Heart right ventricle (tissue), 16 donors: ENCODE results near the gene CD209. TPM values are rescaled to one million over a fixed set of nuclear protein-coding genes. Genes with fewer than 3 reads are reported as not detected.

Source experiments
- ATAC-seq, 8 donors: fragments of 200-7000 bp; cut with Tn5 transposase; one replicate each; pipeline ENCODE4 v1.9.1; 2020; ENCODE audit warnings: mild to moderate bottlenecking in 8 of 8, moderate library complexity in 8 of 8, moderate number of reproducible peaks in 1 of 8
- DNase-seq, 2 donors: peaks; one replicate each; pipeline ENCODE4 v3.0.0-alpha.2; 2020
- H3K27ac ChIP-seq, 10 donors: fragments of 200-600 bp; sonication (generic) in 2 of 10; one replicate each; pipeline versions ENCODE4 v1.5.0 to v1.8.0; 2020 to 2022; ENCODE audit warnings: mild to moderate bottlenecking in 3 of 10
- H3K27me3 ChIP-seq, 7 donors: fragments of 200-600 bp; one replicate each; pipeline ENCODE4 v1.8.0; 2021 to 2022; ENCODE audit warnings: mild to moderate bottlenecking in 2 of 7
- H3K36me3 ChIP-seq, 9 donors: fragments of 200-600 bp; sonication (generic) in 1 of 9; one replicate each; pipeline versions ENCODE4 v1.5.0 to v1.8.0; 2020 to 2022; ENCODE audit warnings: mild to moderate bottlenecking in 2 of 9
- H3K4me1 ChIP-seq, 9 donors: fragments of 200-600 bp; sonication (generic) in 1 of 9; one replicate each; pipeline versions ENCODE4 v1.5.0 to v1.8.0; 2020 to 2022; ENCODE audit warnings: mild to moderate bottlenecking in 4 of 9
- H3K4me3 ChIP-seq, 10 donors: fragments of 200-600 bp; sonication (generic) in 2 of 10; one replicate each; pipeline versions ENCODE4 v1.5.0 to v1.8.0; 2020 to 2022; ENCODE audit warnings: mild to moderate bottlenecking in 7 of 10, moderate library complexity in 2 of 10
- H3K9me3 ChIP-seq, 11 donors: fragments of 200-600 bp in 10 of 11; sonication (generic) in 2 of 11; one replicate each; pipeline versions ENCODE4 v1.5.0 to v1.8.0; 2013 to 2022; ENCODE audit warnings: mild to moderate bottlenecking in 2 of 11, control low read depth in 1 of 11, moderate library complexity in 1 of 11
- CTCF ChIP-seq, 9 donors: fragments of 200-600 bp; sonication (generic) in 2 of 9; IDR thresholded peaks; one replicate each; pipeline versions ENCODE4 v1.5.0 to v1.8.0; 2021 to 2022; ENCODE audit warnings: antibody characterized with exemption in 9 of 9, mild to moderate bottlenecking in 5 of 9, moderate library complexity in 1 of 9
- WGBS, 2 donors: extraction: QIAGEN DNeasy Blood & Tissue Kit; methylation state at CpG; one replicate each; pipeline ENCODE4 v1.1.7; 2013; ENCODE audit warnings: inconsistent platforms in 1 of 2; 5-methylcytosine and 5-hydroxymethylcytosine counted together
- intact Hi-C, 10 donors: fragments of 100-400 bp; cut with DNase I; formaldehyde crosslinking; loops; one replicate each; pipeline versions ENCODE4 v1.11.1 to v1.14.2; 2022
- polyA plus RNA-seq, 2 donors: library from polyadenylated mRNA; stranded (reverse); fragments of 200-250 nt; gene quantifications; one replicate each; pipeline ENCODE4 v1.2.3, GENCODE V29; 2013
- total RNA-seq, 10 donors: library from RNA; stranded (reverse); fragmentation: NEBNext Ultra II Directional in 3 of 10; extraction: Animal tissue kit (Norgen Biotek cat#: 25700) in 3 of 10; gene quantifications; one replicate each; pipeline versions ENCODE4 v1.2.1 to v1.2.4, GENCODE V29; 2021 to 2023
- donor health status: Arrhythmogenic right ventricular cardiomyopathy.
- donor health status: ischemic (EF 13 %, LVEDD 7.1; RV severe dilation, severe dysfunction).
- donor health status: healthy with polysubstance abuse.
- donor health status: DM: no; HTN: yes; CAD: no.
- donor health status: DM: no; HTN: no; CAD: no.
- donor health status: ischemic (EF 25% LVEDD 6.9; RV normal size, moderate dysfunction).
- donor health status: ischemic (EF 25% LVEDD 5.7; RV mildly dilated, moderate dysfunction).
- donor health status: healthy.
- donor health status: DM: yes; HTN: yes; CAD: no.
- donor health status: Ischemic cardiomyopathy.
- donor health status: ischemic (EF 35%, LVEDD 5.7; RV mildly dilated, moderate dysfunction).
- donor health status: nonischemic (EF 11% LVEDD 7.7; RV severe dilation, severe dysfunction).
- donor health status: DM: yes; HTN: yes; CAD: no.
- donor health status: PGD.
- donor health status: ischemic (EF 29% LVEDD 5.4; RV normal size, mild dysfunction).
- donor health status: nonischemic (EF 23%, LVEDD 6.1; RV moderate dilation, normal function).

Gene CD209
- total and polyA plus RNA-seq, 12 donors: 0.54 to 29.6 (median 3.8) TPM

DNA sequence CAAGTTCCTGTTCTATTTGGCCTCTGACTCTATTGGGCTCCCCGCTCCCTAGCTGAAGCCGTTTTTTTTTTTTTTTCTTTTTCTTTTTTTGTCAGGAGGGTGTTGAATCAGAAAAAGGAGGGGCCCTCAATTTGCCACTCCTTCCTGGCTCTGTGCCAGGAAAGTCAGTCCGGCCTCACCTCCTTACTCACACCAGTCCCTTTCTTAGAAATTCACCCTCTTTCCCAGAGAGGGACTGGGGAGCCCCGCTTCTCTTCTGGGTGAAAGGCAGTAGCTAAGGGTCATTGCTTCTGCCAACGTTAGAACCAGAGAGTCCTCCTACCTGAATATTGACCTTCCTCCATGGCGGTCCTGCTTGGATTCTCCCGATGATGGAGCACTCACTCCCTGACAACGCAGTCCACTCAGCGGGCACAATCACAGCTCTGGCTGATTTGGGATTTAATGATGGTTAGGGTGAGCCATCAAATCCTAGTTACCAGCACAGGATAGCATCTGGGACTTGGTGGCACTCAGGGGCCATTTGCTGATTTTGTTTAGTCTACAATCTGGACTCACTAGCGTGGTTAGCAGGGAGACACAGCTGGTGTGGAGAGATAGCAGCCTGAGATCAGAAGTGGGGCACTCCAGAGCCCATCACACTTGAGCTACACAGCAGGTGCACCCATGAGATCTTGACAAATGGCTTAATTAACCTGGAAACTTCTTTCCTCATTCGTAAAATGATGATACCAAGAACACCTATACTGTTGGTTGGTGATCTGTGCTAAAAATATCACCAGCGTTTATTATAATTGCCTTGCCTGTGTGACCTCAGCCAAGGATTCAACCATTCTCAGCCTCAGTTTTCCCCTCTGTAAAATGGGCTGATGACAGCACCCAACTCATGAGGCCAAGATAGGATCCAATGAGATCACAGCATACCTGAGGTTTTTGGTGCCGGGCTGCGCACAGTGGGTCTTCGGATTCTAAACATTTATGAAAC lies 47.6 kb downstream of the CD209 start:
- peaks cover 0 to 8% (median 0%) of the 10 kb centered on the region in 9 donors for H3K4me1 ChIP-seq
- WGBS, 2 donors: 54 to 61% methylated on average over 15 of the region's 15 CpGs
- no peak for ATAC-seq
- intact Hi-C loops: loop anchor here in 1 of 10 donors (10.0 kb wide), 1 partner anchor 95 kb away; no protein-coding TSS in a partner anchor
- TF ChIP-seq CTCF (IDR thresholded peaks at IDR 0.05): no peak
- H3K27ac ChIP-seq: no peak overlapping the region
- no peak overlapping the region for H3K4me3 ChIP-seq
- no peak for DNase-seq
- H3K27me3 ChIP-seq: peaks cover 4 to 87% (median 50%) of the 10 kb centered on the region in 7 donors
- H3K36me3 ChIP-seq: no peaks in the 10 kb centered on the region
- no peaks in the 10 kb centered on the region for H3K9me3 ChIP-seq

DNA sequence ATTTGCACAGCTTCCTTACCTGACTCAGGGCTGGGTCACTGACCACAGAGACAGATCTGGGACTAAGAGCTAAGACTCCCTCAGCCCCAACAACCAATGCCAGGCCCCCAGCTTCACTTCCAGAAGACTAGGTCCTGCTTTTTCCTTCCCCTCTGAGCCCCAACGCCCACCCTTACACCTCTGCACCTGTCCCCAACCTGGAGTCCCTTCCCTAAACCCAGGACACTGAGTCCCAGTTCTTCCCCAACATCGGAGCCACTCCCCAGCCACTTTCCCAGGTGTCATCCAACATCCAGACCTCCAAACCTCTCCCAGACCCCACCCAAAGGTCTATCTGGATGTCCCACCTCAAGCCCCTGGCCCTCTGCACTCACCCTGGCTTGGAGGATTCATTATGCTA lies 48.3 kb downstream of the CD209 start:
- H3K27me3 ChIP-seq: peaks cover 4 to 80% (median 50%) of the 10 kb centered on the region in 7 donors
- no peak for TF ChIP-seq CTCF (IDR thresholded peaks at IDR 0.05)
- H3K36me3 ChIP-seq: no peaks in the 10 kb centered on the region
- no peak for DNase-seq
- H3K27ac ChIP-seq: no peak overlapping the region
- no peak overlapping the region for H3K4me3 ChIP-seq
- no peak for ATAC-seq
- no peaks in the 10 kb centered on the region for H3K9me3 ChIP-seq
- intact Hi-C loops: loop anchor here in 1 of 10 donors (10.0 kb wide), 1 partner anchor 96 kb away; no protein-coding TSS in a partner anchor
- H3K4me1 ChIP-seq: peaks cover 0 to 5% (median 0%) of the 10 kb centered on the region in 9 donors
- 35 to 46% methylated on average over 2 of the region's 2 CpGs for WGBS, 2 donors

GRCh38 chr19:7698583-7698982 lies 48.8 kb downstream of the CD209 start:
- WGBS, 2 donors: 16 to 22% methylated on average over 11 of the region's 11 CpGs
- no peak for DNase-seq
- H3K4me1 ChIP-seq: peaks cover 0 to 5% (median 0%) of the 10 kb centered on the region in 9 donors
- TF ChIP-seq CTCF (IDR thresholded peaks at IDR 0.05): no peak
- H3K9me3 ChIP-seq: no peaks in the 10 kb centered on the region
- no peak for ATAC-seq
- H3K27me3 ChIP-seq: peaks cover 4 to 76% (median 50%) of the 10 kb centered on the region in 7 donors
- H3K36me3 ChIP-seq: no peaks in the 10 kb centered on the region
- H3K27ac ChIP-seq: no peak overlapping the region
- H3K4me3 ChIP-seq: no peak overlapping the region
- intact Hi-C loops: loop anchor here in 1 of 10 donors (10.0 kb wide), 1 partner anchor 96 kb away; no protein-coding TSS in a partner anchor

GRCh38 chr19:7697721-7698287 lies 49.5 kb downstream of the CD209 start:
- Histone ChIP-seq H3K9me3 (no peaks in the 10 kb centered on the region), H3K27me3 (peaks cover 4 to 70% (median 50%) of the 10 kb centered on the region in 7 donors), H3K4me1 (peaks cover 0 to 5% (median 0%) of the 10 kb centered on the region in 9 donors), H3K4me3 (no peak overlapping the region), H3K27ac (no peak overlapping the region), H3K36me3 (no peaks in the 10 kb centered on the region)
- intact Hi-C loops: loop anchor here in 1 of 10 donors (10.0 kb wide), 1 partner anchor 97 kb away; no protein-coding TSS in a partner anchor
- DNase-seq (no peak), ATAC-seq (no peak)
- WGBS, 2 donors: 79 to 85% methylated on average over 10 of the region's 10 CpGs
- no peak for TF ChIP-seq CTCF (IDR thresholded peaks at IDR 0.05)
